Measurements from ENCODE around the gene ZNF524. TPM values are rescaled to one million over a fixed set of nuclear protein-coding genes. Genes with fewer than 3 reads are reported as not detected.
A peak's percentile ranks its signal among the peaks of the same experiment; 100 is the strongest.

Gene ZNF524
- total and polyA plus RNA-seq, 4 donors: 12.6 to 62.5 (median 28.2) TPM

DNA sequence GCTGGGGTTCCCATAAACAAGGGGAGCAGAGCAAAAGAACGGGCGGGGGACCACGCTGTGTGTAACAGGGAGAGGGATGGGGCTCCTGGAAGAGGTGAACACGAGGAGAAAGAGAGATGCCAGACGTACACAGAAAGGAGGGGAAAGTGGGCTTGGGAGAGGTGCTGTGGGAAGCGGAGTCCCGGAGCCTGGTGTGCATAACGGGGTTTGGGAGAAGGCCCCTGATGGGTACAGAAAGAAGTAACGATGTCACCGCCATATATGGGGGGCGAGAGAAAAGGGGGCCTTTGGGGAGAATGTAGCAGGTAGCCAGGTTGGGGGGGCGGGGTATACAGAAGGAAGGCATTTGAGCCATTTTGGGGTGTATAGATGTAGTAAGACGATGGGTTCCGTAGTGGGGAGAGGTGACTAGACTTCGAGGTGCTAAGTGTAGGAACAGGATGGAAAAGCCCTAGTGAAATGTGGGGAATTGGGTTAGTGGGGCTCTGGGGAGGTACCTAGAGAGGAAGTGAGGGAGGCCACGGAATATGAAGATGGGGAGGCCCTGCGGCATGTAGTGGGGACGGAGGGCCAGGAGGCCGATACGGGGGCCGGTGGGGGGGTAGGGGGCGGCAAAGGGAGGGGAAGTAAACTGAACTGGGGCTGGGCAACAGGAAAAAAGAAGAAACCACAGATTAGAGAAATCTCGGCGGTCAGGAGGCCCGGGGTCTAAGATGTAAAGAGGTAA, 41.5 kb downstream of the ZNF524 start:
- H3K27me3 ChIP-seq (ENCODE audit: control insufficient read depth in 3 of 3, insufficient read depth in 3 of 3, low read length in 2 of 3): no peaks in the 10 kb centered on the region
- DNase-seq (peak in 1 of 3 donors; percentile 15), ATAC-seq (ENCODE audit: insufficient read depth, low FRiP score) (no peak)
- peak overlapping the region; percentile 76 to 90 for H3K27ac ChIP-seq (ENCODE audit: low read depth in 1 of 2, low read length in 1 of 2)
- peak overlapping the region; percentile 59 for H3K4me3 ChIP-seq
- H3K9me3 ChIP-seq (ENCODE audit: control insufficient read depth in 4 of 4, insufficient read depth in 3 of 4, low read length in 3 of 4): no peaks in the 10 kb centered on the region
- peaks cover 7 to 29% (median 17%) of the 10 kb centered on the region in 5 donors for H3K4me1 ChIP-seq (ENCODE audit: control insufficient read depth in 5 of 5, insufficient read depth in 5 of 5, low read length in 5 of 5)
- WGBS, 2 donors: 0 to 1% methylated on average over 25 of the region's 25 CpGs
- peaks cover 0 to 13% (median 3%) of the 10 kb centered on the region in 4 donors for H3K36me3 ChIP-seq (ENCODE audit: control insufficient read depth in 4 of 4, insufficient read depth in 4 of 4, low read length in 4 of 4)
- peak overlapping the region; percentile 37 to 55 for H3K9ac ChIP-seq (ENCODE audit: insufficient read depth in 1 of 2, low read length in 2 of 2)
- TF ChIP-seq, protein P1, sequence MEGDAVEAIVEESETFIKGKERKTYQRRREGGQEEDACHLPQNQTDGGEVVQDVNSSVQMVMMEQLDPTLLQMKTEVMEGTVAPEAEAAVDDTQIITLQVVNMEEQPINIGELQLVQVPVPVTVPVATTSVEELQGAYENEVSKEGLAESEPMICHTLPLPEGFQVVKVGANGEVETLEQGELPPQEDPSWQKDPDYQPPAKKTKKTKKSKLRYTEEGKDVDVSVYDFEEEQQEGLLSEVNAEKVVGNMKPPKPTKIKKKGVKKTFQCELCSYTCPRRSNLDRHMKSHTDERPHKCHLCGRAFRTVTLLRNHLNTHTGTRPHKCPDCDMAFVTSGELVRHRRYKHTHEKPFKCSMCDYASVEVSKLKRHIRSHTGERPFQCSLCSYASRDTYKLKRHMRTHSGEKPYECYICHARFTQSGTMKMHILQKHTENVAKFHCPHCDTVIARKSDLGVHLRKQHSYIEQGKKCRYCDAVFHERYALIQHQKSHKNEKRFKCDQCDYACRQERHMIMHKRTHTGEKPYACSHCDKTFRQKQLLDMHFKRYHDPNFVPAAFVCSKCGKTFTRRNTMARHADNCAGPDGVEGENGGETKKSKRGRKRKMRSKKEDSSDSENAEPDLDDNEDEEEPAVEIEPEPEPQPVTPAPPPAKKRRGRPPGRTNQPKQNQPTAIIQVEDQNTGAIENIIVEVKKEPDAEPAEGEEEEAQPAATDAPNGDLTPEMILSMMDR (IDR thresholded peaks at IDR 0.05; ENCODE audit: control extremely low read depth, extremely low read depth): no peak

DNA sequence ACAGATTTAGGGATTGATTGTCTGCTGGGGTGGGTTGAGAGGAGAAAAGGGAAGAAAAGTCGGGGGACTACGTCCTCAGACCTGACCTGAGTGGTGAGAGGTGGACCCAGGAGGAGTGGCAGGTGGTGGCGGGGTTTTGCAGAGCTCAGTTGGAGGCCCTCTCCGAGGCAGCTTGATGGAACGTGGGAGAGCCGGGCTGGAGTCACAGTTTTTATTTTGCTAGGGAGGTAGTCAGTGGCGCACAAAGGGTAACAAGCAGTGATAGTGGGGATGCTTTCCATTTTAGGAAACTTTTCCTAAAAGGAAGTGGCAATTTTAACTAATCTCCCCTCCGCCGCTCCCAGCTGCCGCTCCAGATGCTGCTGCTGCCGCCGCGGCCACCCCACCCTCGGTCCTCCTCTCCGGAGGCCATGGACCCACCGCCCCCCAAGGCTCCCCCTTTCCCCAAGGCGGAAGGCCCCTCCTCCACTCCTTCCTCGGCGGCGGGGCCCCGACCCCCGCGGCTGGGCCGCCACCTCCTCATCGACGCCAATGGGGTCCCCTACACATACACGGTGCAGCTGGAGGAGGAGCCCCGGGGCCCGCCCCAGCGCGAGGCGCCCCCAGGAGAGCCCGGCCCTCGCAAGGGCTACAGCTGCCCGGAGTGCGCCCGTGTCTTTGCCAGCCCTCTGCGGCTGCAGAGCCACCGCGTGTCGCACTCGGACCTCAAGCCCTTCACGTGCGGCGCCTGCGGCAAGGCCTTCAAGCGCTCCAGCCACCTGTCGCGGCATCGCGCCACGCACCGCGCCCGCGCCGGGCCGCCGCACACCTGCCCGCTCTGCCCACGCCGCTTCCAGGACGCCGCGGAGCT, 42.3 kb downstream of the ZNF524 start:
- Histone ChIP-seq H3K27ac (ENCODE audit: low read depth in 1 of 2, low read length in 1 of 2) (peak overlapping the region in 1 of 2 donors; percentile 83), H3K9ac (ENCODE audit: insufficient read depth in 1 of 2, low read length in 2 of 2) (no peak overlapping the region), H3K4me1 (ENCODE audit: control insufficient read depth in 5 of 5, insufficient read depth in 5 of 5, low read length in 5 of 5) (peaks cover 6 to 33% (median 17%) of the 10 kb centered on the region in 5 donors), H3K36me3 (ENCODE audit: control insufficient read depth in 4 of 4, insufficient read depth in 4 of 4, low read length in 4 of 4) (peaks cover 0 to 12% (median 3%) of the 10 kb centered on the region in 4 donors), H3K9me3 (ENCODE audit: control insufficient read depth in 4 of 4, insufficient read depth in 3 of 4, low read length in 3 of 4) (no peaks in the 10 kb centered on the region), H3K4me3 (peak overlapping the region; percentile 26), H3K27me3 (ENCODE audit: control insufficient read depth in 3 of 3, insufficient read depth in 3 of 3, low read length in 2 of 3) (no peaks in the 10 kb centered on the region)
- TF ChIP-seq, protein P1 (IDR thresholded peaks at IDR 0.05; ENCODE audit: control extremely low read depth, extremely low read depth): no peak
- DNase-seq (no peak), ATAC-seq (ENCODE audit: insufficient read depth, low FRiP score) (no peak)
- WGBS, 2 donors: 3% methylated on average over 38 to 65 of the region's 65 CpGs

DNA sequence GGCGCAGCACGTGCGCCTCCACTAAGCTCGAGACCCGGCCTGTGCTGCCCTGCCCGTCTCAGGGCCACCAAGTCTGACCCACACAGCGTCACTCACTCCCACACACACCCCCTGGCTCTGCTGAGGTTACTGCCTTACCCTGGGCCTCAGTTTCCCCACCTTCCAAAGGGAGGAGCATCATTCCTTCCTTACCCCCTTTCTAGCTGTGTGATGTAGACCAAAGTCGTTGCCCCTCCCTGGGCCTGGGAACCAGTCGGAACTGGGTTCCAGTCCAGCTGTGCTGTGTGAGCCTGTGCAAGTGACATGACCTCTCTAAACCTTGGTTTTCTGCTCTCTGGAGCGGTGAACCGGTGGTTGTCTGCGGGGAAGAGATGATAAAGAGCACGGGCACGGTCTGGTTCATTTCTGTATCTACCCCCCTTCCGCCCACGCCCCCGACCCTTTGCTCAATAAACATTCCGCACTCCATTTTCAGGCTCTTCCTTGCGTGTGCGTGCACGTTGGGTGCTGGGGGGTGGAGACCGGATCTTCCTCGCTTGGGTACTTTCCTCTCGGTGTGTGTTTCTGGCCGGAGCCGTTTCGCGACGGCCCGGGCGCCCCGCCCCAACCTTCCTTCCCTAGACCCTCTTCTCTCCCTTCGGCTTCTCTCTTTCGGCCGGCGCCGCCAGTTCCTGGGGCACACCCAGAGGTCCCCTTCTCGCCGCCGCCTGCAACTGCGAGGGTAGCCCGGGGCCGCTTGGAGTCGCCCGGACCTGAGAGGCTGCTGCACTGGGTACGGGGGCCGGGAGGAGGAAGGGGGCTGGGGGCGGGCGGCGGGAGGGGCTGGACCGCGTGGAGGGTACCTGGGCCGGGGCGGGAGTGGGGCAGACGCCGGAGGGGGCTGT, 43.2 kb downstream of the ZNF524 start, which contains the start of gene ZNF581:
Gene ZNF581, plus strand, starts transcription at position 647 of the 884 bp plus-strand sequence. CDS start 923 bp downstream, outside the sequence.
- peak; percentile 38 for ATAC-seq (ENCODE audit: insufficient read depth, low FRiP score)
- TF ChIP-seq, protein P1 (IDR thresholded peaks at IDR 0.05; ENCODE audit: control extremely low read depth, extremely low read depth): no peak
- Histone ChIP-seq H3K9me3 (ENCODE audit: control insufficient read depth in 4 of 4, insufficient read depth in 3 of 4, low read length in 3 of 4) (no peaks in the 10 kb centered on the region), H3K4me1 (ENCODE audit: control insufficient read depth in 5 of 5, insufficient read depth in 5 of 5, low read length in 5 of 5) (peaks cover 6 to 37% (median 17%) of the 10 kb centered on the region in 5 donors), H3K27me3 (ENCODE audit: control insufficient read depth in 3 of 3, insufficient read depth in 3 of 3, low read length in 2 of 3) (no peaks in the 10 kb centered on the region), H3K4me3 (peak within 1 kb of the TSS; percentile 80), H3K27ac (ENCODE audit: low read depth in 1 of 2, low read length in 1 of 2) (peak within 1 kb of the TSS; percentile 82 to 83), H3K9ac (ENCODE audit: insufficient read depth in 1 of 2, low read length in 2 of 2) (peak within 1 kb of the TSS in 1 of 2 donors; percentile 62), H3K36me3 (ENCODE audit: control insufficient read depth in 4 of 4, insufficient read depth in 4 of 4, low read length in 4 of 4) (peaks cover 0 to 12% (median 3%) of the 10 kb centered on the region in 4 donors)
- WGBS, 2 donors: 3 to 4% methylated on average over 56 of the region's 56 CpGs
- DNase-seq: peak; percentile 65 to 73 (median 72)

Measured in lung (tissue), 12 donors.